ENCODE data around the gene ACSS3. TPM values are rescaled to one million over a fixed set of nuclear protein-coding genes. Genes with fewer than 3 reads are reported as not detected.
"Not testable (repeated sequence)": the region's sequence is repeated elsewhere in the genome, so short reads cannot be mapped to it uniquely, and the experiment has no call there.

The ACSS3 gene
- total RNA-seq, 2 donors from 2014 or later = 20.3 to 32.3 TPM

GRCh38 chr12:81095501-81096232, 17.8 kb downstream of the ACSS3 start:
- DNase-seq (ENCODE audit: low spot score) = no peak
- H3K27me3 ChIP-seq = no peaks in the 10 kb centered on the region
- H3K4me3 ChIP-seq = no peak overlapping the region
- H3K27ac ChIP-seq = no peak overlapping the region
- H3K36me3 ChIP-seq = no peaks in the 10 kb centered on the region
- no peaks in the 10 kb centered on the region for H3K9me3 ChIP-seq
- TF ChIP-seq CTCF (IDR thresholded peaks at IDR 0.05) = no peak
- H3K4me1 ChIP-seq = peaks cover 0 to 7% of the 10 kb centered on the region in 2 donors

DNA sequence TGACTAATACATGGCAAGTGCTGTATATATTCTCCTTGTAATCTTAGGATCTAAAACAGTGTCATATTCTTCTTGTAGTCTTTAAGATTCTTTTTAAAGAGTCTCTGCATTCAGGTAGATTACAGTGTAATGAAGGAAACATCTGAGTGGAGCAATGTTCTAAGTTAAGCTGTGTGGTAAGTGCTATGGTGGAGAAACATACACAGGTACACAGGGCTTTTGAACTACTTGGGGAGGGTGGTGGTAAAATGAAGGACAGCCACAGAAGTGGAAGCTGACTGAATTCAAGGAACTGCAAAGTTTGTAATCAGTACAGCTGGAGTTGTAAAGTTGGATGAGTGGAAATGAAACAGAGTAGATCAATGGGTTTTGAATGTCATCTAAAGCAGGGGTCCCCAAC, 27.8 kb downstream of the ACSS3 start:
- TF ChIP-seq CTCF (IDR thresholded peaks at IDR 0.05) = no peak
- H3K9me3 ChIP-seq = no peaks in the 10 kb centered on the region
- no peak overlapping the region for H3K27ac ChIP-seq
- H3K4me1 ChIP-seq = no peaks in the 10 kb centered on the region
- H3K4me3 ChIP-seq = no peak overlapping the region
- no peaks in the 10 kb centered on the region for H3K27me3 ChIP-seq
- DNase-seq (ENCODE audit: low spot score) = no peak
- peaks cover 11% of the 10 kb centered on the region for H3K36me3 ChIP-seq

DNA sequence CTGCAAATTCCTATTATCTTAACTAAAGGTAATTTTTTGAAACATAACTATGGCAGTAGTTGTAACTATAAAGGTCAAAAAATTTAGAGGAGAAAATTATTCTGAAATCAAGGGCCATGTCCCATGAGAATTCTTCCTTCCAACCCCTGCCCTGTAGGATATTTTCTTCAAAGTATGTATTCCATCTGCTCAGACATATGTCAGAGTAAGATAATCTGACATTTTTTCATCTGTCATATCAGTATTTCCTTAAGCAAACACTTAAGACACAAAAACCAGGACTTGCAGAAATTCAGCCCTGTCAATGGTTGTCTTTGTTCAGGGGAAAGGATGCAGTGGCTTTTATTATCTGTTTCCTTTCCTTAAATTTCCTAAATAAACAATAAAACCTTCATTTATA, 36.3 kb downstream of the ACSS3 start:
- no peaks in the 10 kb centered on the region for H3K4me1 ChIP-seq
- DNase-seq (ENCODE audit: low spot score) = no peak
- H3K36me3 ChIP-seq = peaks cover 29% of the 10 kb centered on the region

GRCh38 chr12:81119069-81119468, 41.2 kb downstream of the ACSS3 start:
- H3K36me3 ChIP-seq; H3K4me3 ChIP-seq; H3K9me3 ChIP-seq; H3K4me1 ChIP-seq; DNase-seq (ENCODE audit: low spot score); H3K27ac ChIP-seq; H3K27me3 ChIP-seq: not testable (repeated sequence)

More for the DNA sequence above, 36.3 kb downstream of the ACSS3 start:
- no peaks in the 10 kb centered on the region for H3K27me3 ChIP-seq
- no peak for TF ChIP-seq CTCF (IDR thresholded peaks at IDR 0.05)
- no peak overlapping the region for H3K27ac ChIP-seq
- no peaks in the 10 kb centered on the region for H3K9me3 ChIP-seq
- H3K4me3 ChIP-seq = no peak overlapping the region

DNA sequence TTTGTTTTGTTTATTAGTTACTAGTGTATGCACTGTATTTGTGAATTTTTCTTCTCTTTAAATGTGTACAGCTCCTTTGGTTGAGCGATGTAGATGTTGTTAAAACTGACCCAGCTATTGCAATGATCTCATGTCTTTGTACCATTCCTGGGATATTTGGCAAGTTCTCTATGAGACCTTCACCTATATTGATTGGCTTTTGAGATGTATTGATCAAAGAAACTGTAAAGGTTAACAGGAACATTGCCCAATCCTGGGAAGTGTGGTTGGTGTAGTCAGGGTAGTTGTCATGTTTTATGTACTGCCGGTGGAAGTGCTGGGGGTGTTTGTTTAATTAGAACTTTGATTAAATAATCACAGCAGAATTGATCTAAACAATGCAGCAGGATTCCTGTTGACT, 43.1 kb downstream of the ACSS3 start:
- DNase-seq (ENCODE audit: low spot score) = no peak
- peaks cover 7% of the 10 kb centered on the region for H3K36me3 ChIP-seq
- no peaks in the 10 kb centered on the region for H3K9me3 ChIP-seq
- no peaks in the 10 kb centered on the region for H3K27me3 ChIP-seq
- no peak for TF ChIP-seq CTCF (IDR thresholded peaks at IDR 0.05)
- H3K27ac ChIP-seq = no peak overlapping the region
- no peak overlapping the region for H3K4me3 ChIP-seq
- H3K4me1 ChIP-seq = no peaks in the 10 kb centered on the region

GRCh38 chr12:81123611-81124010, 45.7 kb downstream of the ACSS3 start:
- Histone ChIP-seq H3K4me3 (no peak overlapping the region), H3K27ac (no peak overlapping the region), H3K36me3 (peaks cover 3% of the 10 kb centered on the region), H3K9me3 (no peaks in the 10 kb centered on the region), H3K4me1 (no peaks in the 10 kb centered on the region), H3K27me3 (no peaks in the 10 kb centered on the region)
- no peak for DNase-seq (ENCODE audit: low spot score)
- TF ChIP-seq CTCF (IDR thresholded peaks at IDR 0.05) = no peak
